Dermis microvascular lymphatic vessel endothelial cell (primary cell): ENCODE data around the gene TMEM205. TPM values are rescaled to one million over a fixed set of nuclear protein-coding genes. Genes with fewer than 3 reads are reported as not detected.
"Not testable (repeated sequence)": the region's sequence is repeated elsewhere in the genome, so short reads cannot be mapped to it uniquely, and the experiment has no call there.

Source experiments
- DNase-seq, 2 donors: peaks; one replicate each; pipeline versions ENCODE4 v3.0.0 to v3.0.0-alpha.2; 2010; ENCODE audit warnings: low read depth in 2 of 2
- total RNA-seq: library from RNA; depleted of rRNA; stranded (reverse); fragments of >200 nt; gene quantifications from 2 replicates; pipeline ENCODE4 v1.2.1, GENCODE V29; 2014

Gene TMEM205
- total RNA-seq, 1 donor from 2014 or later = 77.7 TPM

DNA sequence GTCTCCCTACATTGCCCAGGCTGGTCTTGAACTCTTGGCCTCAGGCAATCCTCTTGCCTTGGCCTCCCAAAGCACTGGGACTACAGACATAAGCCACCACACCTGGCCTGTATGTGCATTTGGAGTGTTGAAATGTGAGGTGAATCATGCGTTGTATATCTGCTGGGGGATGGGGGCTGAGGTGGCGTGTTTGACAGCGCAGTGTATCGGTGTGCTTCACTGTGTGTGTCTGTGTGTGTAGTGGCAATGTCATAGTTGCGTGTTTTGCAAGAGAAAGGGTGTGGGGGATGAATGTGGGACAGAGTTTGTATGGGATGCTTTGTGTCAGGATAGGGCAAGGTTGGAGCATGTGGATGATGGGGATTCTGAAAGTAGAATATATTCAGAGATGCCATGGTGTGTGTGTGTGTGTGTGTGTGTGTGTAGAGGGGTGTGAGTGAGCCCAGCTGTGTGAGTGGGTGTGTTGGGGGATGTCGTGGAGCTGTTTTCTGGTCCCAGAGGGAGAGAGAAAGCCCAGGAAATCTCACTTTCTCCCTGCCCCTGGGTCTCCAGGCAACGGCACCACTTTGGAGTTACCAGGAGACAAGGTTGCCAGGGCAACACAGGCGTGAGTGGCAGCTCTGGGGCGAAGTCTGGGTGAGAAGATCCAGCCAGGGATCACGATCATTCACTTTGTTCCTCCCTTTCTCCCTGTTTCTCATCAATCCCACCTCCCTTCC, 27.3 kb upstream of the TMEM205 start:
- DNase-seq = no peak

DNA sequence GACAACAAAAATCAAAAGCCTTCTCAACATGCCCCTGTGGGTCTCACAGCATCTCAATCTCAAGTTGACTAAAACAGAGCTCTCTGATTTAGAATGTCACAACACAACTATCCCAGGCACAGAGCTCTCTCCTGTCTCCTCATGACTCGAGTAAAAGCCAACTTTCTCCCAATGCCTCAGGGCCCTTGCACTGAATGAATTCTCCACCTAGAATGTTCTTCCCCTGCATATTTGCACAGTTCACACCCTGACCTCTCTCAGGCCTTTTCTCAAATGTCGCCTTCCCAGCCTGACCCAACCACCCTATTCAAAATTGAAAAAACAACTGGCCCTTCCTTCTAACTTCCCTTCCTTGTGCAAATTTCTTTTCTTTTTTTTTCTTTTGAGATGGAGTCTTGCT, 24.7 kb upstream of the TMEM205 start:
- no peak for DNase-seq

DNA sequence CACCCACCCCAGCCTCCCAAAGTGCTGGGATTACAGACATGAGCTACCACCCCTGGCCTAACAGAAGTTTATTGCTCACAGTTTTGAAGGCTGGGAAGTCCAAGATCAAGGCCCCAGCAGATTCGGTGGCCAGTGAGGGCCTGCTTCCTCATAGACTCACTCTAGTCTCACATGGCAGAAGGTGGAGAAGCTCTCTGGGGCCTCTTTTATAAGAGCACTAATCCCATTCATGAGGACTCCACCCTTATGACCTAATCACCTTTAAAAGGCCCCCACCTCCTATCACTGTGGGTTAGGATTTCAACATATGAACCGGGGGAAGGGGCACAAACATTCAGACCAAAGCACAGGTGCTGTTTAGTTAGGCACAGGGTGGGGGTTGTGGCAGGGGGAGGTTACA, 21.5 kb upstream of the TMEM205 start:
- DNase-seq = no peak

DNA sequence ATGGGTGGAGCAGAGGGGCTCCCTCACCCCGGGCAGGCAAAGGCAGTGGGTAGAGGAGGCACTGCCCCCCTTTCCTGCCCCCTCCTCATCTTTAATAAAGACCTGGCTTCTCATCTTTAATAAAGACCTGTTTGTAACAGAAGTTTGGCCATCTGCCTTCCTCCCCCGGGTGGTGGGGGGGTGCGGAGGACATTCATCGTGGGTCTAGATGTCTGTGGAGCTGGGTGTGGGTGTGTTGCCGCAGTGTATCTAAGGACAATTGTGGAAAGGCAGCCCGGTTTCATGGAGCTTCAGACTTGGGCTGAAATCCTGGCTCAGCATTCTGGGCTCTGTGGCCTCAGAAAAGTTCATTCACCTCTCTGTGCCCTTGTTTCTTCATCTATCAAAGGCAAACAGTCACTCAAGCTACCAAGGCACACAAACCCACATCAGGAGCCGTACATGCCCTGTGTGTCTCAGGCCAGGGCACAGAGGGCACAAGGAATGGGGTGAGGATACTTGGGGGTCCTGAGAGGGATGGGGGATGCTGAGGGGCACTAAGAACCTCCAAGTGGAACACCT, 19.6 kb upstream of the TMEM205 start:
- no peak for DNase-seq

DNA sequence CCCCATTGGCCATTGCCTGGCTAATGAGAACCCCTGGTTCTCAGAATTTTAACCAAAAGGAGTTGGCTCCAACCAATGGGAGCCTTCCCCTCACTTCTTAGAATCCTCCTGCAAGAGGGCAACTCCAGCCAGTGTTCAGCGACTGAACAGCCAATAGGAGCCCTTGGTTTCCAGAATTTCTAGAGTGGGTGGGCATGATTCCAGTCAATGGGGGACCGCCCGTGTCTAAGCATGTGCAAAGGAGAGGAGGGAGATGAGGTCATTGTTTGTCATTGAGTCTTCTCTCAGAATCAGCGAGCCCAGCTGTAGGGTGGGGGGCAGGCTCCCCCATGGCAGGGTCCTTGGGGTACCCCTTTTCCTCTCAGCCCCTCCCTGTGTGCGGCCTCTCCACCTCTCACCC, 18.9 kb upstream of the TMEM205 start:
- no peak for DNase-seq

DNA sequence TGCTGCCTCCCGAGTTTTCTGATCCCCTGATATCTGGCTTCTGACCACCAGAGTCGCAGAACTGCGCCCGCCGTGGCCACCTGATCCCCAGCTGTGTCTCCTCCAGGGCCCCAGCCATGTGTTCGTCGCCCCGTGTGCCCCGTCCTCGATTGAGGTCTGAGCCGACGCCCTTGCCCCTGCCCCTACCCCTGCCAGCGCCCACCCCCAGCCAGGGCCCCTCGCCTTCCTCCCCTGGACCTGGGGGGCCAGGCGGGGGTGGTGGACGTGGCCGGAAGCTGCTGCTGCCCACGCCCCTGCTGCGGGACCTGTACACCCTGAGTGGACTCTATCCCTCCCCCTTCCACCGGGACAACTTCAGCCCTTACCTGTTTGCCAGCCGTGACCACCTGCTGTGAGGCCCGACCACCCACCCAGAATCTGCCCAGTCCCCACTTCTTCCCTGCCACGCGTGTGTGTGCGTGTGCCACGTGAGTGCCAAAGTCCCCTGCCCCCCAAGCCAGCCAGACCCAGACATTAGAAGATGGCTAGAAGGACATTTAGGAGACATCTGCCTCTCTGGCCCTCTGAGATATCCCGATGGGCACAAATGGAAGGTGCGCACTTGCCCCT, 18.3 kb upstream of the TMEM205 start:
- no peak for DNase-seq

DNA sequence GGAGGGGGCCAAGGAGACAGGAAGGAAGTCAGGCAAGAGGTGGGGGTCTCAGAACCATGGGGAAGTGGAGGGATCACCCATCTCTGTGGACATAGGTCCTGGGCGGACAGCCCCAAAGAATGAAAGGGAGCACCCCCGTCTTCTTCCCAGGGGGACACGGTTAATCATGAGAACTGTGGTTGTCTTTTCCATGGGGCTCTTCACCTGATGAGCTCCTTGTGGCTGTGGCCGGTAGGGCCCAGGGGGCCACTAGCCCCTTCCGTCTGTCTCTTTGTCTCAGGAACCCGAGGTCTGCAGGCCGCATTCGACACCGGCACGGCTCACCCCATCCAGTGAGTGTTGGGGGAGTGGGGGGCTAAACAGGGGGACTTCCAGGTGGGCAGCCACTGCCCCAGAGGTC, 17.8 kb upstream of the TMEM205 start:
- no peak for DNase-seq

DNA sequence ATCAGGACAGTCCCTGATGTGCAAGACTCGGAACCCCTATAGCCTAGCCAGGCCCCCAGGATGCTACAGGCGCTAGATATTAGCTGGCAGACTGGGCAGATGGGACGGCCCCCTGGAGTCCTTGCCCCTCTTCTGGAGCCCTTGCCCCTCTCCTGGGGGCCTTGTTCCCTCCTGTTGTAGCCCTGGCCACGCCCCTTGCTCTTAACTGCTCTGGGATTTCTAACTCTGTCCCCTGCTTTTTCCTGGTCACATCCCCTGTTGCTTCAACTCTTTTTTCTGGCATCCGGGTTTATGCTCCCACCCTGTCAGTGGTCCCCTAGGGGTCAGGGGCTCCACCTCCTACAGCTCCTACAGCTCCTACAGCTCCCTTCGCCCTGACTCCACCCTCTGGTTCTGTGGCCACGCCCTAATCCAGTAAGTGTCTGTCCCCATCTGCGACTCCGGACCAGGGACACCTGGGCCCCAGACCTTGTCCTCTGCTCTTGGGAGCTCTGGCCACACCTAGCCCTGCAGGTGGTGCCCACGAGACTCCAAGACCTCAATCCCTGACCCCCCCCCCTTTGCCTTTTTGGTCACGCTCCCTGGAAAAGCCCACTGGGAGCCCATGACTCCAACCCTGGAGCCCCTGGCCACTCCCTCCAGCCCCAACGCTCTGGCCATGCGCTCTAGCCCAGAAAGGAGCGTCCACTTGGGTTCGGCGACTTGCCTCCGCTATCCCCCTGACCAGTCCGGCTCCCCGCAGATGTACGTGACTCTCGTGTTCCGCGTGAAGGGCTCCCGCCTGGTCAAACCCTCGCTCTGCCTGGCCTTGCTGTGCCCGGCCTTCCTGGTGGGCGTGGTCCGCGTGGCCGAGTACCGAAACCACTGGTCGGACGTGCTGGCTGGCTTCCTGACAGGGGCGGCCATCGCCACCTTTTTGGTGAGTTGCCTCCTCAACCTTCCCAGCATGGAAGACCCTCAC, 16.0 kb upstream of the TMEM205 start:
- no peak for DNase-seq

DNA sequence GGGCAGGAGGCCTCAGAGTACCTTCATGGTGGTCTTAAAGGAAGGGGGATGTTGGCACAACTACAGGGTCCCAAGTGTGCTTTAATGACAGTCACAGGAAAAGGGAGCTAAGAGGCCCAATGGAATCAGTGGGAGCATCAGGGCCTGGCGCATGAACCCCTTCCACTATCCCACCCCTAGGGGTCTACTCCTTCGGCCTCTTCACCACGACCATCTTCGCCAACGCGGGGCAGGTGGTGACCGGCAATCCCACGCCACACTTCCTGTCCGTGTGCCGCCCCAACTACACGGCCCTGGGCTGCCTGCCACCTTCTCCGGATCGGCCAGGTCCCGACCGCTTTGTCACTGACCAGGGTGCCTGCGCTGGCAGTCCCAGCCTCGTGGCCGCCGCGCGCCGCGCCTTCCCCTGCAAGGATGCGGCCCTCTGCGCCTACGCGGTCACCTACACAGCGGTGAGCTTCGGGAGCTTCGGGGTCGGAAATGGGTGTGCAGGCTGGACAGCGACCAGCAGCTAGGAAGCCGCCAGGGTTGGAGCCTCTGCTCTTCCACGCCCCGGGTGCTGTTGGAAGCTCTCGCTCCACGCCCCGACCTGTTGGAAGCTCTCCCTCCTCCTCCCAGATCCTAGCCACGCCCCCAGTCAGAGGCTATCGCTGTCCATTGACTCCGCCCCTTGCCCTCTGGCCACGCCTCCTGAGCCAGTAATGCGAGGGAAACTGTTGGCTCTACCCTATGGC, 15.1 kb upstream of the TMEM205 start:
- DNase-seq = peak; percentile 51 to 62

DNA sequence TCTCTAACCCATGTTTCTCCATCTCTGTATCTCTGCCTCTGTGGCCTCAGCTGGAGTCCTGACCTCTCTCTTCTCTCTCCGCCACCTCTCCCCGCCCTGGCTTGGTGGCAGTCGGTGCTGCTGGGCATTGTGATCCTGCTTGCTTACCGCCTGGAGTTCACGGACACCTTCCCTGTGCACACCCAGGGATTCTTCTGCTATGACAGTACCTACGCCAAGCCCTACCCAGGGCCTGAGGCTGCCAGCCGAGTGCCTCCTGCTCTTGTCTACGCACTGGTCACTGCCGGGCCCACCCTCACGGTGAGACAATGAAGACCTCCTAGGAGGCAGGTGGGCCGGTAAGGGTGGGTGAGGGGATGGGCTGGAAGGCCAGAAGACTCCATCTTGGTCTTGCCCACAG, 13.4 kb upstream of the TMEM205 start:
- DNase-seq = no peak

DNA sequence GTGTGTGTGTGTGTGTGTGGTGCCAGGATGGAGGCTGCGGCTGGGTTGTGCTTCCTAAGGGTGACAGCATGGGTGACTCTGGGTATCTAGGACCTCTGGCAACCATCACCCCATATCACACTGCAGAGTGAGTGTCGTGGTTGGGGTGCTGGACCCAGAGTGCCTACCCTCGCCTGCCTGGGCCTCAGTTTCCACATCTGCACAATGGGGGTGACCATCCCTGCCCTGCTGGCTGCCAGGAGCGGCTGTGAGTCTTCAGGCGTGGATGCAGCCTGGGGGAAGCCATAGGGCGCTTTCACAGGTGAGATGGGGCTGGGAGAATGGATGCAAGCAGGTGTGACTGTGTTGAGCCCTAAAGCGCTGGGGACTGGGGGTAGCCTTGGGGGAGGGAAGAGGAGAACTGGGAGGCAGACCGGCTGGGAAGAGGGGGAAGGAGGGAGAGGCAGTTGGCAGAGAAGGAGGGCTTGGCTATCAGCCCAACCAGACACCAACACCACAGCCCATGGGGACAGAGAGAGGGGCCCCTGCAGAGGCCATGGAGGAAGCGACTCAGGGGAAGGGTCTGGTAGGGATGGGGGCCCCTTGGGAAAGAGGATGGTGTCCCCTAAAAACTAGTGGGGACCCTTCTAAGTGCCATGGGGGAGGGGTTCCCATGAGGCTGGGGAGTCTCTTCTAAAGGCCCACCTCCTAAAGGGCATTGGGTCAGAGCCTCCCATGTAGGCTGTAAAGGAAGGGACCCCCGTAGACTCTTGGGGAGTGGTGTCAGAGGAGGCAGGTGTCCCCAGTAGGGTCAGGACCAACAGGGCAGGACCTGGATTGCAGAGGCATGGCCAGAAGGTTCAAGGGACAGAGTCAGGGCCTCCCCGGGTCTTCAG, 10.8 kb upstream of the TMEM205 start:
- DNase-seq = no peak

DNA sequence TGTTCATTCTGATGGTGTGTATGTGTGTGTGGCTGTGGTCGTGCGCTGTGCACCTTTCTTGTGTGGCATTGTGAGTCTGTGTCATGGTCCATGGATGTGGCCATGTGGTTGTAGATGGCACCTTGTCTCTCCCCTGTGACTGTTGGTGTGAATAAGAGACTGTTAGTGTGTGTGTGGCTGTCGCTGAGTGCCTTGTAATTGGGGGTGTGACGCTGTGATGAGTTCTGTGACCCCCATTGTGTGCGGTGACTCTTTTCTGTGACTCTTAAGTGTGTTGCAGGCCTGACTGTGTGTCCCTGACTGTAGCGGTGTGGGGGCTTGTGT, 10.0 kb upstream of the TMEM205 start:
- DNase-seq = no peak

DNA sequence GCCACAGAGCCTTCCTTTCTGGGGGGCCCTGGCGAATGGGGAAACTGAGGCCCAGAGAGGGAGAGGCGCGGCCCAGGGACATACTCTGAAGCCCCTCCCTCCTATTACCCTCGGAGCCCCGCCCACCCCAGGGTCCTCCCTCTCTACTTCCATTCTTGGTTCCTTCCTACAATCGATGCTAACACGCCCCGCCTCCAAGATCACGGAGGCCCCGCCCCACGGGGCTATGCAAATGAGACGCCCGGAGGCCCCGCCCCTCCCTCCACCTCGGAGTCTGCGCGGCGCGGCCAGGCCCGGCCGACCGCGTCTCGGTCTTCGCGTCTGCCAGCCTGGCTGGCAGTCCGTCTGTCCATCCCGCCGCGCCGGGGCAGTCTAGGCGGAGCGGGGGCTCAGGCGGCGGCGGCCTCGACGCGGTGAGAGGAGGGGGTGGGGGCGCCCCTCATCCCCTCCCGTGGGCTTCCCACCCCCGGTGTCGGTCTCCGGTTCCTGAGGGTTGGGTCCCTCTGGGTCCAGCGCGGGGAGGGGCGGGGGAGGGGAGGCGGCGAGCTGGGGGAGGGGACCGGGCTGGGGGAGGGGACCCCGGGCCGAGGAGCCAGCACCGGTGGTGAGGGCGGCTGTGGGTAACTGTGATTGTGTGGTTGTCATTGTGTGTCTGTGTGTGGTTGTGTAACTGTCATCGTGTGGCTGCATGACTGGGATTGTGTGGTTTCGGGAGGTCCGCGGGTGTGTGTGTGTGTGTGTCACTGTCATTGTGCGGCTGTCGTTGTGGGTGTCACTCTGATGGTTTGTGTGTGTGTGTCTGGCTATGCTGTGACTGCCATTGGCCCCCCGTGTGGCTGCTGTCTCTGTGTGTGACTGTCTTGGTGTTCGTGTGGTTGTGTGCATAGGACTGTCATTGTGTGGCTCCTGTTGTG, 9.3 kb upstream of the TMEM205 start, which contains the start of gene PLPPR2:
TSS of gene PLPPR2 (plus strand) at position 273 of the 914 bp plus-strand sequence. CDS start 2,242 bp downstream, outside the sequence.
- peak; percentile 63 to 91 for DNase-seq

DNA sequence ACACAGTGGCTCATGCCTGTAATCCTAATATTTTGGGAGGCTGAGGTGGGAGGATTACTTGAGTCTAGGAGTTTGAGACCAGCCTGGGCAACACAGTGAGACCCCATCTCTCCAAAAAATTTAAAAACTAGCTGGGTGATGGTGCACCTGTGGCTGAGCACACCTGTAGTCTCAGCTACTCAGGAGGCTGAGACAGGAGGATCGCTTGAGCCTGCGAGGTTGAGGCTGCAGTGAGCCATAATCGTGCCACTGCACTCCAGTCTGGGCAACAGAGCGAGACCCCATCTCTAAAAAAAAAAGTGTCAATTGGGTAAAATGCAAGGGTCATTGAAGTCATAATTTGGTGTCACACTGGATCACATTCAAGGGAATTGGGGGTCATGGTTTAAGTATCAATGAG, 8.0 kb upstream of the TMEM205 start:
- not testable (repeated sequence) for DNase-seq

DNA sequence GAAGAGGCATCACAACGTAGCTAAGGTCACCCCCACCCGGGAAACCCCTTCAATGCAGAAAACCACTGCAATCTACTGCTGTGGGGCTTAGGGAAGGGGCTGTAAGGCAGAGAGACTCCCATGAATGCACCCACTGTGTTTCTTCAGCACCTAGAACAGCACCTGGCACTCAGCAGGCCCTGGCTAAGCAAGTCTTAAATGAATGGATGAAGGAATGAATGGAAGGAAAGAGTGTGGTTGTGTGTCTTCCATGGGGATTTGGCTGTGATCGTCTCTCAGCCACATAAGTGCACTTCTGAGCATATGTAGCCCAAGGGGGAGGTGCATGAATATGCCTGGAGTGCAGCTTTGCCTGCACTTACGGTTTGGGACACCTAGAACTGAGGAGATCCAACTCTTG, 3.1 kb upstream of the TMEM205 start:
- no peak for DNase-seq

DNA sequence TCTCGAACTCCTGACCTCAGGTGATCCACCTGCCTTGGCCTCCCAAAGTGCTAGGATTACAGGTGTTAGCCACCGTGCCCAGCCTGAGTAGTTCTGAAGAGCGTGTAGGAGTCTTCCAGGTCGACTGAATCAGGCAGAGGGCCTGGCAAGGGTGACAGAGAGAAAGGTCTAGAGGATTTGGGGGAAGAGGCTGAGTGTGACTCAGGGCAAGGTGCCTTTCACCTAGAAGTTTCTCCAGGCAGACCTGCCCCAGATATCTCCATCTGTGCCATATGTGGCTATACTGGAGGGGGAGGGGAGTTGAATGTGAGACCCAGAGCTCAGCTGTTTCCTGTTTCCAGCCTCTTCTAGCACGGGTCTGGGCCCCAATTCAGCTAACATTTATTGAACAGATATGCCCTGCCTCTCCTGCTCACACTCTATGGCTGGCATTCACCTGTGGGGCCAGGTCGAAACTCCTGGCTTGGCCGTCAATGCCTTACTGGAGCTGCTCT, 1.5 kb upstream of the TMEM205 start:
- no peak for DNase-seq

DNA sequence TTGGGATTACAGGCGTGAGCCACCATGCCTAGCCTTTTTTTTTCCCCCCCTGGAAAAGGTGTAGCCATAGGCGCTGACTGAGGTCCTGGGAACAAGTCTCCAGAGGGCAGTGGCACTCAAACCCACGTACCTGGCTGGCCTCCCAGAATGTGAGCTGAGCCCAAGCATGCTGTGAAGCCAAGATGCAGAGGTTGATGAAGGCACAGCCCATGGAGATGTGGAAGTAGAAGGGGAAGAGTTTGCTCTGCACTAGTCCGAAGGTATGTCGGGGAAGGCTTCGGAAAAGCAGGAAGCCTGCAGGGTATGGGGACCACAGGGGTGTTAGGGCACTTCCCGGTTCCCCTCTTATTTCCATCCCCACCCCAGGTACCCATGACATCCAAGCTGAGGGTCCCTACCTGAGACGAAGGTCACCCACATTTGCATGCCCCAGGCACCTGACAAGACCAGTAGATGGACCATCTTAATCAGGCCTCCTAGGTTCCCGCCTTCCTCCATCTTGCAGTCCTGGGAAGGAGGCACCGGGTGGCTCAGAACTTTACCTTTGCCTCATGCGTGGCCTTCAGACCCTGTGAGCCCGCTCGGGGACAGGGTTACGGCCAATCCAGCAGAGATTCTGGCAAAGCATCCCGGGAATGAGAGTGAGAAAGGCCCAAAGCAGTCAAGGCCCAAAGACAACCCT, 805 bp downstream of the TMEM205 start:
- no peak for DNase-seq

DNA sequence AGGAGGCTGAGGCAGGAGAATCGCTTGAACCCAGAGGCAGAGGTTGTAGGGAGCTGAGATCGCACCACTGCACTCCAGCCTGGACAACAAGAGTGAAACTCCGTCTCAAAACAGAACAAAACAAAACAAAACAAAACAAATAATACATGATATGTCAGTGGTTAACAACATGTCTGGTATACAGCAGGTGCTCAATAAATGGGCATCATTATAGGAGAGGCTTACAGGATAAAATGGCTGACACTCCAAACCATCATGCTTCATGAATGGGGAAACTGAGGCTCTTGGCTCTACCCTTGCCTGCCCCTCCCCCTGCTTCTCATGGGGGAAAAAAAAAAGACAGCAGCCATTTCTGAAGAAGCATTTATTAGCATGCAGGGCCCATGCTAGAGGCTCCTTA, 3.6 kb downstream of the TMEM205 start:
- no peak for DNase-seq

DNA sequence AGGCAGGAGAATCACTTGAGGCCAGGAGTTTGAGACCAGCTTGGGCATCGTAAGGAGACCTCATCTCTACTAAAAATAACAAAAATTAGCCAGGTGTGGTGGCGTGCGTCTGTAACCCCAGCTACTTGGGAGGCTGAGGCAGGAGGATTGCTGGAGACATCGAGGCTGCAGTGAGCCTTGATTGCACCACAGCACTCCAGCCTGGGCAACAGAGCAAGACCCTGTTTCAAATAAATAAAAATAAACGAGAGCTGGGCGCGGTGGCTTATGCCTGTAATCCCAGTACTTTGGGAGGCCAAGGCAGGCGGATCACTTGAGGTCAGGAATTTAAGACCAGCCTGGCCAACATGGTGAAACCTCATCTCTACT, 6.0 kb downstream of the TMEM205 start:
- not testable (repeated sequence) for DNase-seq
